Stimulated activated CD8-positive, alpha-beta memory T cell treated with anti-CD3 and anti-CD28 coated beads, Interleukin-15, amount 100 ng/mL, for 1 hour (primary cell): Measurements from ENCODE around the gene ZNF124.

Source experiments
- DNase-seq: peaks from one replicate; pipeline ENCODE4 v3.0.0-alpha.2; 2020; ENCODE audit warnings: low read depth

Gene ZNF124

GRCh38 chr1:247111700-247112478, 59.9 kb downstream of the ZNF124 start:
- no peak for DNase-seq

GRCh38 chr1:247111259-247111699, 60.5 kb downstream of the ZNF124 start:
- no peak for DNase-seq

- no peak for DNase-seq
Observed at GRCh38 chr1:247110627-247111258, 61.1 kb downstream of the ZNF124 start.

GRCh38 chr1:247107694-247108093, 64.1 kb downstream of the ZNF124 start:
- no peak for DNase-seq

GRCh38 chr1:247105966-247106365, 65.9 kb downstream of the ZNF124 start:
- no peak for DNase-seq
